ENCODE measurements around the gene ZNF487.
A peak's percentile ranks its signal among the peaks of the same experiment; 100 is the strongest.
"Not testable (repeated sequence)": the region's sequence is repeated elsewhere in the genome, so short reads cannot be mapped to it uniquely, and the experiment has no call there.

Gene ZNF487

GRCh38 chr10:43436291-43437140, at the start of gene ZNF487:
Gene ZNF487 (plus strand): TSS chr10:43437111. CDS start chr10:43475814, 38,703 bp downstream.
- DNase-seq = peak; percentile 80 to 81

- no peak for DNase-seq
These were observed 49.3 kb upstream of the ZNF487 start for GRCh38 chr10:43387678-43388032.

GRCh38 chr10:43389867-43390266, 47.0 kb upstream of the ZNF487 start:
- DNase-seq = no peak

GRCh38 chr10:43390333-43390732, 46.6 kb upstream of the ZNF487 start:
- DNase-seq = no peak

- DNase-seq = no peak
These were observed 46.2 kb upstream of the ZNF487 start for GRCh38 chr10:43390759-43391158.

- DNase-seq = no peak
These were observed 45.4 kb upstream of the ZNF487 start for GRCh38 chr10:43391496-43391895.

GRCh38 chr10:43392748-43393147, 44.2 kb upstream of the ZNF487 start:
- DNase-seq = no peak

GRCh38 chr10:43393186-43393585, 43.7 kb upstream of the ZNF487 start:
- DNase-seq = not testable (repeated sequence)

- no peak for DNase-seq
These were observed 43.1 kb upstream of the ZNF487 start for GRCh38 chr10:43393606-43394360.

- no peak for DNase-seq
These were observed 42.0 kb upstream of the ZNF487 start for GRCh38 chr10:43394868-43395267.

GRCh38 chr10:43395571-43396060, 41.3 kb upstream of the ZNF487 start:
- no peak for DNase-seq

- DNase-seq = peak; percentile 34 to 48
These were observed 40.6 kb upstream of the ZNF487 start for GRCh38 chr10:43396061-43396927.

- DNase-seq = peak; percentile 78 to 88
These were observed 39.8 kb upstream of the ZNF487 start for GRCh38 chr10:43396928-43397624.

- DNase-seq = no peak
These were observed 38.0 kb upstream of the ZNF487 start for GRCh38 chr10:43398939-43399319.

GRCh38 chr10:43399320-43400310, 37.3 kb upstream of the ZNF487 start:
- DNase-seq = peak; percentile 29

GRCh38 chr10:43401627-43402026, 35.3 kb upstream of the ZNF487 start:
- no peak for DNase-seq

GRCh38 chr10:43402176-43402575, 34.7 kb upstream of the ZNF487 start:
- DNase-seq = no peak

- no peak for DNase-seq
These were observed 33.9 kb upstream of the ZNF487 start for GRCh38 chr10:43402880-43403452.

- DNase-seq = no peak
These were observed 32.8 kb upstream of the ZNF487 start for GRCh38 chr10:43403911-43404703.

- peak; percentile 44 to 46 for DNase-seq
These were observed 32.2 kb upstream of the ZNF487 start for GRCh38 chr10:43404704-43405084.
